GM19193 (cell line): Measurements from ENCODE around the gene CLEC2B.

Source experiments
- POLR2A ChIP-seq: IDR thresholded peaks from 4 replicates; pipeline ENCODE4 v1.6.1; 2011; ENCODE audit not compliant: insufficient read depth, insufficient read length; ENCODE audit errors: extremely low read depth

The CLEC2B gene

GRCh38 chr12:9829483-9829882 lies 39.7 kb downstream of the CLEC2B start:
- no peak for TF ChIP-seq POLR2A

GRCh38 chr12:9827209-9827888 lies 41.8 kb downstream of the CLEC2B start, which contains the start of gene KLRF1:
Gene KLRF1, plus strand, starts transcription at chr12:9827481. Its CDS starts 64 bp downstream, at chr12:9827545.
- no peak for TF ChIP-seq POLR2A

DNA sequence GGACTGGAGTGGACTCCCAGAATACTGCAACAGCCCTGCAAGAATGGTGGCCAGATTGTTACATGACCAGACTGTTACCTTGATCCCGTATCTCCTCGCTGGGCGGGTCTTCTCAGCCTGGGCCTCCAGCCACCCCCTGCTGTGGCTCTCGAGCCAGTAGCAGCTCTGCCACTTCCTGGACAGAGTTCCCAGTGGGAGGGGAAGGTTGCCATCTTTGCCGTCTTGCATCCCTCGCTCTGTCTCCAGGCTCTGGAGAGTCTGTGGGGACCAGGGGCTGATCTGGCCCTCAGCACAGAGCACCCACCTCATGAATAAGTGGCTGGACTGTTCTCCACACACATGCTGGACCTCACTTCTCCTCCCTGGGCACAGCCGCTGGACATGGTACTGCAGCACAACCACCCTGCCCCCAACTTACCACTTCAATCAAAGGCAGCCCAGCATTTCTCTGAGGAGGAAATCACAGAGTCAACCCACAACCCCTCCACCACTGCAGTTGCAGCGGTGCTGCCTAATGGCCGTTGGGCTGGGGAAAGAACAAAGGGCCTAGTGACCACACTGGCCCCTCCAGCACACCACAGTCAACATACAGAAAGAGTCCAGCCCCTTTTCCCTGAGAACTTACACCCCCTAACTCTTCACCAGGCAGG lies 48.7 kb downstream of the CLEC2B start:
- no peak for TF ChIP-seq POLR2A

GRCh38 chr12:9813821-9814798 lies 55.0 kb downstream of the CLEC2B start:
- no peak for TF ChIP-seq POLR2A

GRCh38 chr12:9811621-9812020 lies 57.5 kb downstream of the CLEC2B start:
- no peak for TF ChIP-seq POLR2A

- TF ChIP-seq POLR2A, result no peak
Measured at GRCh38 chr12:9810671-9811070, 58.5 kb downstream of the CLEC2B start.

DNA sequence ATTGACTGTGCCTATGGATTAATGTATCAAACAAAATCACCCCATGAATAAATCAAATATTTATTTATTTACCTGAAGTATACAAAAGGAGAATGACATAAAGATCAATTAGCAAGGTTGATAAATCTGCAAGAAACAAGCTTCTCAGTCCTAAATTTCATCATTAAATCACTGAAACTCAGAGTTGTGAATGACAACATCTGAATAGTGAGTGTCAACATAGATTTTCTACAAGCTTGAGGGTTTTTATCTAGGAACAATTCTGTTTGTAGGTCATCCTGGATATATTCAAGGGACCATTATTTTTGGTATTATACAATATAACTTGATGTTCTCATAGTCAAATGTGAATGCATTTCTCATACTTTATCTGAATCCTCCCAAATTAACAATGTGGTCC lies 59.3 kb downstream of the CLEC2B start:
- TF ChIP-seq POLR2A, result no peak

DNA sequence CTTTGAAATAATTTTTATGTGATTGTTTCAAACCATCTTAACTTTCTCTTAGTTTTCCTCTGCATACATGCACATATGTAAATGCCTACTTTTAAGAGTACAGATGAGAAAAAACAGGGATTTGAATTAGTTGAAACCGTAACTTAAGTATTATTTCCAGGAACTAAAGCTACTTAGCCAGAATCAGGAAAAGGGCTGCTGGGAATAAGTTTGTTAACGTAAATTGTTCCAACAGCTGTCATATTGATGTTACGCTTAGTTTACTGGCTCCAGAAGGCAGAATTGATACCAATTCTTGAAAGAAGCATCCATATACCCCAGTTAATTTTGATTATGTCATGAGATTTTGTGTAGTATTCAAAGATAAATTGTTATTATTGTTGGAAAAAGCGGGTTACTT lies 59.8 kb downstream of the CLEC2B start:
- TF ChIP-seq POLR2A, result no peak

- TF ChIP-seq POLR2A, result no peak
Measured at GRCh38 chr12:9808504-9808903, 60.6 kb downstream of the CLEC2B start.

DNA sequence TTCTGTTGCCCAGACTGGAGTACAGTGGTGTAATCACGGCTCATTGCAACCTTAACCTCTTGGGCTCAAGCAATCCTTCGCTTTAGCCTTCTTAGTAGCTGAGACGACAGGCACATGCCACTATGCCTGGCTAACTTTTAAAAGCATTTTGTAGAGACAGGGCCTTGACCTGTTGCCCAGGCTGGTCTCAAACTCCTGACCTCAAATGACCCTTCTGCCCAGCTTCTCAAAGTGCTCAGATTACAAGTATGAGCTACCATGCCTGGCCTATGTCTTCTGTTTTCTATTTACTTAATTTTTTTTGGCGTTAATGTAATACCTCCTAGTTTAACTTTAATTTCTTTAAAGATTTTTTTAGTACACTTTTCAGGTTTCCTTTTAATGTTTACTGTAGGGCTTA lies 62.4 kb downstream of the CLEC2B start:
- TF ChIP-seq POLR2A, result no peak

GRCh38 chr12:9805883-9806282 lies 63.3 kb downstream of the CLEC2B start:
- TF ChIP-seq POLR2A, result no peak
